Cardiac fibroblast (primary cell): ENCODE results near the gene WDHD1.

Experiments used
- DNase-seq, 2 donors: peaks; one replicate each; pipeline versions ENCODE4 v3.0.0 to v3.0.0-alpha.2; 2010; ENCODE audit warnings: low read depth in 2 of 2
- H3K4me3 ChIP-seq, 2 donors: replicated peaks in 1 of 2; 1 replicate in 1 of 2; 2 replicates in 1 of 2; pipeline ENCODE4 v1.5.1; 2011; ENCODE audit warnings: low read depth in 2 of 2, low read length in 2 of 2, mild to moderate bottlenecking in 2 of 2, moderate library complexity in 1 of 2
- CTCF ChIP-seq: IDR thresholded peaks from one replicate; pipeline ENCODE4 v1.5.1; 2011; ENCODE audit warnings: low read depth, mild to moderate bottlenecking, low read length, inconsistent platforms

Gene WDHD1

GRCh38 chr14:55026793-55027561, at the start of gene WDHD1, which contains the start of gene SOCS4:
Gene WDHD1 (minus strand): TSS chr14:55027099. CDS start chr14:55026787, 312 bp downstream.
Gene SOCS4 (plus strand): TSS chr14:55027236. CDS start chr14:55043042, 15,806 bp downstream.
- H3K4me3 ChIP-seq: peak within 1 kb of the TSS; percentile 67 to 87
- peak; percentile 93 to 96 for DNase-seq
- TF ChIP-seq CTCF: no peak

- no peak overlapping the region for H3K4me3 ChIP-seq
- DNase-seq: peak; percentile 26 to 51
- no peak for TF ChIP-seq CTCF
These were observed 48.8 kb upstream of the WDHD1 start for GRCh38 chr14:55075628-55076175.

- TF ChIP-seq CTCF: no peak
- no peak overlapping the region for H3K4me3 ChIP-seq
- DNase-seq: peak; percentile 24 to 27
These were observed 47.8 kb upstream of the WDHD1 start for GRCh38 chr14:55074662-55075061.

- no peak for TF ChIP-seq CTCF
- peak; percentile 60 to 79 for DNase-seq
- no peak overlapping the region for H3K4me3 ChIP-seq
These were observed 47.0 kb upstream of the WDHD1 start for GRCh38 chr14:55073856-55074255.

- no peak overlapping the region for H3K4me3 ChIP-seq
- no peak for TF ChIP-seq CTCF
- peak; percentile 79 to 93 for DNase-seq
These were observed 45.2 kb upstream of the WDHD1 start for GRCh38 chr14:55071870-55072640.

GRCh38 chr14:55070981-55071411, 44.1 kb upstream of the WDHD1 start:
- H3K4me3 ChIP-seq: no peak overlapping the region
- no peak for DNase-seq
- no peak for TF ChIP-seq CTCF
